ENCODE results near the gene NUP85.
"Not testable (repeated sequence)": the region's sequence is repeated elsewhere in the genome, so short reads cannot be mapped to it uniquely, and the experiment has no call there.

The NUP85 gene

DNA sequence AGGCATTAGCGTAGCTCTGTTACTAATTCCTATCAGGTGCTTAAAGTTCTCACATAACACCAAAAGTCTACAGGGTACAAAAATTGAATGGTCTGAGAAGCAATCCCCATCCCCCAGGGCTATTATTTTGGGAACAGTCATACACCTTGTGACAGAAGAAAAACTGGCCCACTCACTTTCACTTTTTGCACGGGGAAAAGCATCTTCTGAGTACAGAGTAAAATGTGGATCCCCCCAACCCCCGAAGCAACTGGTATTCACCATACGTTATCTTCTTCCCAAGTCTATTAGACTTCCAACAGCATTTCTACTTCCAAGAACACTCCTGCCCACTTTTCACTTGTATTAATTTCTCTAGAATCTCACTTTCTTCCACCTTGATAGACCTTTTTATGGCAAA is 44.1 kb downstream of the NUP85 start:
- Histone ChIP-seq H3K4me3 (ENCODE audit: insufficient read depth, low read depth, low read length, poor library complexity, severe bottlenecking) (peak overlapping the region; percentile 38), H3K27me3 (replicated peaks; ENCODE audit: control insufficient read depth, insufficient read depth, low read length, poor library complexity, severe bottlenecking) (no peaks in the 10 kb centered on the region), H3K4me1 (ENCODE audit: control insufficient read depth, insufficient read depth, low read length, poor library complexity, severe bottlenecking) (peaks cover 3% of the 10 kb centered on the region), H3K9me3 (ENCODE audit: control insufficient read depth, low read length) (no peaks in the 10 kb centered on the region), H3K36me3 (ENCODE audit: control insufficient read depth, insufficient read depth, low read length) (peaks cover 21% of the 10 kb centered on the region), H3K27ac (ENCODE audit: insufficient read depth, low read length, poor library complexity, severe bottlenecking) (peak overlapping the region; percentile 43)
- no peak for DNase-seq

DNA sequence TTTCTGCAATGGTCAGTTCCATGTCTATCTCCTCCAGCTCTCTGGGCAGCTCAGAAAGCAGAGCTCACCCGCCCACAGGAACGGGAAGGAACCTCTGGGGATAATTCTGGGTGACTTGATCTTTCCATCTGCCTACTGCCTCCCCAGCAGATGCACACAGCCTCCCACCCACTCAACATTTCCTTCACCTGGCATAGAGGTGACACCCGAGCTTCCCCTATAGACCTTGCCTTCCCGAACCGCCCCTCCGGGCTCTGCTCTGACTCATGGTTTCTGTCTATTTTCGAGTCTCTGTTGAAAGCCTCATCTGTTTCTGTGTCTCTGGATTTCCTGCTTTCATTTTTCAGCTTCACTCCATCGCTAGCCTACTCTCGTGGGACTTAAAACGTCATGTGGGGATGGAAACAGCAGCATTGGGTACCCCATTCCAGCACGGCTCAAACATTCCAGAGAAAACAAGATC is 44.6 kb downstream of the NUP85 start:
- peak overlapping the region; percentile 43 for H3K27ac ChIP-seq (ENCODE audit: insufficient read depth, low read length, poor library complexity, severe bottlenecking)
- peak in 2 of 3 donors; percentile 28 to 53 for DNase-seq

DNA sequence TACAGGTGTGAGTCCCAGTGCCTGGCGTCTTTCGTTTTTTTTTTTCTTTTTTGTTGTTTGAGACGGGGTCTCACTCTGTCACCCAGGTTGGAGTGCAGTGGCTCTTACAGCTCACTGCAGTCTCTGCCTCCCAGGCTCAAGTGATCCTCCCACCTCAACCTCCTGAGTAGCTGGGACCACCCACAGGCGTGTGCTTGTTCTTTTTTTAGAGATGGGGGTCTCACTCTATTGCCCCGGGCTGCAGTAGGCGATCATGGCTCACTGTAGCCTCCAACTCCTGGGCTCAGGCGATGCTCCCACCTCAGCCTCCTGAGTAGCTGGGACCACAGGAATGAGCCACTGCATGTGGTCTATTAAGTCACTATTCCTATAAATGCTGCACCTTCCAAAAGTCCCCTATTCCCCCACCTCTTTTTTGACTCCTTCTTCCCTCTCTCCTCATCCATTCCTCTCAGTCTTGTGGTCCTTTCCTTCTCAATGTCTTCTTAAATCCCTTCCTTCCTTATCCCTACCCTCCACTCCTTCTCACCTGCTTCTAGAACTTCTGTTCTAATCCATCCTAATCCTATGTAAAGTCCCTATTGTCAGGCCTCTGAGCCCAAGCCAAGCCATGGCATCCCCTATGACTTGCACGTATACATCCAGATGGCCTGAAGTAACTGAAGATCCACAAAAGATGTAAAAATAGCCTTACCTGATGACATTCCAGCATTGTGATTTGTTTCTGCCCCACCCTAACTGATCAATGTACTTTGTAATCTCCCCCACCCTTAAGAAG is 46.7 kb downstream of the NUP85 start:
- H3K4me1 ChIP-seq (ENCODE audit: control insufficient read depth, insufficient read depth, low read length, poor library complexity, severe bottlenecking) = peaks cover 3% of the 10 kb centered on the region
- H3K27ac ChIP-seq (ENCODE audit: insufficient read depth, low read length, poor library complexity, severe bottlenecking) = no peak overlapping the region
- DNase-seq = no peak

More for the DNA sequence above, 44.6 kb downstream of the NUP85 start:
- Histone ChIP-seq H3K36me3 (ENCODE audit: control insufficient read depth, insufficient read depth, low read length) (peaks cover 16% of the 10 kb centered on the region), H3K4me3 (ENCODE audit: insufficient read depth, low read depth, low read length, poor library complexity, severe bottlenecking) (peak overlapping the region; percentile 38), H3K27me3 (replicated peaks; ENCODE audit: control insufficient read depth, insufficient read depth, low read length, poor library complexity, severe bottlenecking) (no peaks in the 10 kb centered on the region), H3K4me1 (ENCODE audit: control insufficient read depth, insufficient read depth, low read length, poor library complexity, severe bottlenecking) (peaks cover 3% of the 10 kb centered on the region), H3K9me3 (ENCODE audit: control insufficient read depth, low read length) (no peaks in the 10 kb centered on the region)

DNA sequence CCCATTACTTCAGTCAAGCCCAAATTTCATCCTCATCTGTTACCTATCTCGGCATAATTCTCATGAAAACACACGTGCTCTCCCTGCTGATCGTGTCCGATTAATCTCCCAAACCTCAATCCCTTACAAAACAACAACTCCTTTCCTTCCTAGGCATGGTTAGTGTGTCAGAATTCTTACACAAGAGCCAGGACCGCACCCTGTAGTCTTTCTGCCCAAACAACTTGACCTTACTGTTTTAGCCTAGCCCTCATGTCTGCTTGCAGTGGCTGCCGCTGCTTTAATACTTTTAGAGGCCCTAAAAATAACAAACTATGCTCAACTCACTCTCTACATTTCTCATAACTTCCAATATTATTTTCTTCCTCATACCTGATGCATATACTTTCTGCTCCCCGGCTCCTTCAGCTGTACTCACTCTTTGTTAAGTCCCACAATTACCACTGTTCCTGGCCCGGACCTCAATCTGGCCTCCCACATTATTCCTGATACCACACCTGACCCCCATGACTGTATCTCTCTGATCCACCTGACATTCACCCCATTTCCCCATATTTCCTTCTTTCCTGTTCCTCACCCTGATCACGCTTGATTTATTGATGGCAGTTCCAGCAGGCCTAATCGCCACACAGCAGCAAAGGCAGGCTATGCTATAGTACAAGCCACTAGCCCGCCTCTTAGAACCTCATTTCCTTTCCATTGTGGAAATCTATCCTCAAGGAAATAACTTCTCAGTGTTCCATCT is 50.6 kb downstream of the NUP85 start:
- H3K9me3 ChIP-seq (ENCODE audit: control insufficient read depth, low read length); H3K27me3 ChIP-seq (replicated peaks; ENCODE audit: control insufficient read depth, insufficient read depth, low read length, poor library complexity, severe bottlenecking); H3K27ac ChIP-seq (ENCODE audit: insufficient read depth, low read length, poor library complexity, severe bottlenecking); H3K4me3 ChIP-seq (ENCODE audit: insufficient read depth, low read depth, low read length, poor library complexity, severe bottlenecking); H3K36me3 ChIP-seq (ENCODE audit: control insufficient read depth, insufficient read depth, low read length); DNase-seq: not testable (repeated sequence)
- peaks cover 13% of the 10 kb centered on the region for H3K4me1 ChIP-seq (ENCODE audit: control insufficient read depth, insufficient read depth, low read length, poor library complexity, severe bottlenecking)

More for the DNA sequence above, 46.7 kb downstream of the NUP85 start:
- Histone ChIP-seq H3K27me3 (replicated peaks; ENCODE audit: control insufficient read depth, insufficient read depth, low read length, poor library complexity, severe bottlenecking) (no peaks in the 10 kb centered on the region), H3K9me3 (ENCODE audit: control insufficient read depth, low read length) (no peaks in the 10 kb centered on the region), H3K4me3 (ENCODE audit: insufficient read depth, low read depth, low read length, poor library complexity, severe bottlenecking) (no peak overlapping the region), H3K36me3 (ENCODE audit: control insufficient read depth, insufficient read depth, low read length) (no peaks in the 10 kb centered on the region)

DNA sequence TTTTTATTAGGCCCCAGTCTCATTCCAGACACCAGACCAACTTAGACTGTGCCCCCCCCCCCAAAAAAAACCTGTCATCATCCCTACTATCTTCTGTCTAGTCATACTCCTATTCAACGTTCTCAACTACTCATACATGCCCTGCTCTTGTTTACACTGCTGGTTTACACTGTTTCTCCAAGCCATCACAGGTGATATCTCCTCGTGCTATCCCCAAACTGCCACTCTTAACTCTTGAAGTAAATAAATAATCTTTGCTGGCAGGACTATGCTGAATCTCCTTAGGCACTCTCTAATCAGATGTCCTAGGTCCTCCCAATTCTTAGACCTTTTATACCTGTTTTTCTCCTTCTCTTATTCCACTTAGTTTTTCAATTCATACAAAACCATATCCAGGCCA is 51.7 kb downstream of the NUP85 start:
- not testable (repeated sequence) for H3K27ac ChIP-seq (ENCODE audit: insufficient read depth, low read length, poor library complexity, severe bottlenecking); H3K9me3 ChIP-seq (ENCODE audit: control insufficient read depth, low read length); H3K36me3 ChIP-seq (ENCODE audit: control insufficient read depth, insufficient read depth, low read length); H3K4me3 ChIP-seq (ENCODE audit: insufficient read depth, low read depth, low read length, poor library complexity, severe bottlenecking); H3K27me3 ChIP-seq (replicated peaks; ENCODE audit: control insufficient read depth, insufficient read depth, low read length, poor library complexity, severe bottlenecking); DNase-seq
- peaks cover 13% of the 10 kb centered on the region for H3K4me1 ChIP-seq (ENCODE audit: control insufficient read depth, insufficient read depth, low read length, poor library complexity, severe bottlenecking)

DNA sequence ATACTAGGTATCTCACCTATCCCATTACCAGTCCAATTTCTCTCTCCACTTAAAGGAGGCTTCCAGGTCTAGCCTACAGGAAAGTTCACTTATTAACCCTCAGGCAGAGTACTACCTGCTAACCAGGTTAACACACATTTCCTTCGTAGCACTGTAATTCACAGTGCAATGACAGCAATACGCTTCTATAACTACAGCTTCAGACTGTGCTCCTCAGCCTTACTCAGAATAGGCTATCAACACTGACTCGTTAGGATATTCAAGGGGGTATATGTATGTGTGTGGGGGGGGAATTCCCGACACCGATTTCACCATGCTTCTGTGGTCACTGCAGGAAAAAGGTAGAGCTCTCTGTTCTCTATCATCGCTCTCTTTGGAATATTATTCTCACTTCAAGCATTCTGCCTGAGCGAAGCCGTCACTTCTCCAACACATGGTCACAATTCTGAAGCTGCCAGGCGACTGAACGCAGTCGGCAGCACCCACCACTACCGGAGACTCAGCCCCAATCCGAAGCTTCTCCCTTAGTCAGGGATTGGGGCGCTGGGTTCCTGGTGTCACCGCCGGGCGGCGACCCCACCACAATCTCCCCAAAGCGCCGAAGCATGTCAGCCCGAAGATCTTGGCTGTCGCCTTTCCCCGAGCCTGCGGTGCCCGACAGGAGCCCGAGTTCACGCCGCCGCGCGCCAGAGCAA is 55.3 kb downstream of the NUP85 start:
- H3K27ac ChIP-seq (ENCODE audit: insufficient read depth, low read length, poor library complexity, severe bottlenecking) = peak overlapping the region; percentile 96
- H3K27me3 ChIP-seq (replicated peaks; ENCODE audit: control insufficient read depth, insufficient read depth, low read length, poor library complexity, severe bottlenecking) = no peaks in the 10 kb centered on the region
- no peaks in the 10 kb centered on the region for H3K9me3 ChIP-seq (ENCODE audit: control insufficient read depth, low read length)
- H3K4me1 ChIP-seq (ENCODE audit: control insufficient read depth, insufficient read depth, low read length, poor library complexity, severe bottlenecking) = peaks cover 13% of the 10 kb centered on the region
- H3K4me3 ChIP-seq (ENCODE audit: insufficient read depth, low read depth, low read length, poor library complexity, severe bottlenecking) = peak overlapping the region; percentile 83
- peaks cover 14% of the 10 kb centered on the region for H3K36me3 ChIP-seq (ENCODE audit: control insufficient read depth, insufficient read depth, low read length)
- DNase-seq = peak in 2 of 3 donors; percentile 27 to 34

DNA sequence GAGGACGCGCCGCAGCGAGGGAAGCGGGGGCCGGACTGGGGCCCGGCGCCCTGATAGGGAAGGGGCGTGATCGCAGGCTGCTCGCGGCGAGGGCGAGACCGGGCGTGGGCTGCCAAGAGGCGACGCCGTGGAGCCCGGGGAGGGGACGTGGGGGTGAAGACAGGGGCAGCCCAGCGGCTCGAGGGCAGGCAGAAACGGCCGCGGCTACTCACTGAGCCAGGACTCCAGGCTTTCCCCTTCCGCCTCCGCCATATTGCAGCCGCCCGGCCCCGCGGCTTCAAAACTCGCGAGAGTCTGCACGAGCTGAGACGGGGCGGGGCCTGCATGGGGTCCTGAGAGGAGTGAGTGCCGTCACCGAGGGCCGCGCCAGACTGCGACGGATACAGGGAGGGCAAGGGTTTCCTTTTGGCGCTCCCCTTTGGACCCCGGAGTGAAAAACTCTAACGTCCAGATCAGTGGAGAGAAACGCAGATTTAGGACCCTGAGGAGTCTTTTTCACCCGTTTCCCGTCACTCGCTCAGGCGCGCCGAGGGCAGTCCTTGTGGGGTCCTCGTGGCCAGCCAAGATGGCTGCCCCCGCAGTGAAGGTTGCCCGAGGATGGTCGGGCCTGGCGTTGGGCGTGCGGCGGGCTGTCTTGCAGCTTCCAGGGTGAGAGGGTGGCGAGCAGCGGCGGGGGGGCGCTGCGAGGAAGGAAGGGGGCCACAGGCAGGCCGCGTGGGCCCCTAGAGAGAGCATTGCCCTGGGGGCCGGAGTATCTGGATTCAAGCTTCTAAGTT is 56.0 kb downstream of the NUP85 start, which contains the start of the genes GGA3 and MRPS7:
GGA3 (minus strand) TSS at position 271 of the 776 bp plus-strand sequence; CDS start at position 252, 19 bp downstream.
MRPS7 (plus strand) TSS at position 544 of the 776 bp plus-strand sequence; CDS start at position 566, 22 bp downstream.
- Histone ChIP-seq H3K9me3 (ENCODE audit: control insufficient read depth, low read length) (no peaks in the 10 kb centered on the region), H3K36me3 (ENCODE audit: control insufficient read depth, insufficient read depth, low read length) (peaks cover 21% of the 10 kb centered on the region), H3K27ac (ENCODE audit: insufficient read depth, low read length, poor library complexity, severe bottlenecking) (peak within 1 kb of the TSS; percentile 96), H3K27me3 (replicated peaks; ENCODE audit: control insufficient read depth, insufficient read depth, low read length, poor library complexity, severe bottlenecking) (no peaks in the 10 kb centered on the region), H3K4me1 (ENCODE audit: control insufficient read depth, insufficient read depth, low read length, poor library complexity, severe bottlenecking) (peaks cover 13% of the 10 kb centered on the region), H3K4me3 (ENCODE audit: insufficient read depth, low read depth, low read length, poor library complexity, severe bottlenecking) (peak within 1 kb of the TSS; percentile 83)
- peak; percentile 87 to 93 (median 92) for DNase-seq

DNA sequence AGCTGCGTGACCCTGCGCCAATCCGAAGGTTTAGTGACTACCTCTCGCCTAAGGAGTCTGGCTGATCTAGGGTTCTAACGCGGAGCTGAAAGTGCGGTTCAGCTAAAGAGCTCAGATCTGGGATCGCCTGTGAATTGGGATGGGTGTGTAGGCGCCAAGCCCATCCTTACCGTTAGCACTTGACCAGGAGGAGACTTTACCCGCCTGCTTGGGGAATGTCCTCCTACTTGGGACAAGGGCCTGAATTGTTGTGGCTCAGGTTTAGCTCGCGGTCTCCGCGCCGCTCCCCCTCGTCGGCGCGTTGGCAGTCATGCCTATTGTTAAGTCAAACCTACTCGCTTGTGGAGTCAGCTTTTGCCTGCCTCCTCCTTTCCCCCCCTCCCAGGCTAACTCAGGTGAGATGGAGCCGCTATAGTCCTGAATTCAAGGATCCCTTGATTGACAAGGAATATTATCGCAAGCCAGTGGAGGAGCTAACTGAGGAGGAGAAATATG is 56.7 kb downstream of the NUP85 start:
- Histone ChIP-seq H3K36me3 (ENCODE audit: control insufficient read depth, insufficient read depth, low read length) (peaks cover 27% of the 10 kb centered on the region), H3K4me1 (ENCODE audit: control insufficient read depth, insufficient read depth, low read length, poor library complexity, severe bottlenecking) (peaks cover 13% of the 10 kb centered on the region), H3K27ac (ENCODE audit: insufficient read depth, low read length, poor library complexity, severe bottlenecking) (peak overlapping the region; percentile 96), H3K27me3 (replicated peaks; ENCODE audit: control insufficient read depth, insufficient read depth, low read length, poor library complexity, severe bottlenecking) (no peaks in the 10 kb centered on the region), H3K9me3 (ENCODE audit: control insufficient read depth, low read length) (no peaks in the 10 kb centered on the region), H3K4me3 (ENCODE audit: insufficient read depth, low read depth, low read length, poor library complexity, severe bottlenecking) (peak overlapping the region; percentile 83)
- DNase-seq = no peak

DNA sequence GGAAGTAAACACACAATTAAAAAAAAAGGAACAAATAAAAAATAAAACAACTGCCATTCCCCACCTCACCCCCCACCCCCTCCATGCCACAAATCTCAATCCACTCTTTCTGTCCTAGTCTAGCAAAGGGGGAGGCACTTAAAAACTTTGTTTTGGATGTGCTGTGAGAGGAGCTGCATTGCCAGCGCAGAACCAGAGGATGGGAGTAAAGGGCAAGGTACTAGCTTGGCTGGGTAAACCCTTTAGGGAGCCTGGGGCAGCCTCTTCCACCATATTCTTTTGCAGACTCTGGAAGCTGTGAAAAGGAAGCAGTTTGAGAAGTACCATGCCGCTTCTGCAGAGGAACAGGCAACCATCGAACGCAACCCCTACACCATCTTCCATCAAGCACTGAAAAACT is 57.6 kb downstream of the NUP85 start:
- Histone ChIP-seq H3K9me3 (ENCODE audit: control insufficient read depth, low read length) (no peaks in the 10 kb centered on the region), H3K27ac (ENCODE audit: insufficient read depth, low read length, poor library complexity, severe bottlenecking) (no peak overlapping the region), H3K27me3 (replicated peaks; ENCODE audit: control insufficient read depth, insufficient read depth, low read length, poor library complexity, severe bottlenecking) (no peaks in the 10 kb centered on the region), H3K36me3 (ENCODE audit: control insufficient read depth, insufficient read depth, low read length) (peaks cover 27% of the 10 kb centered on the region), H3K4me3 (ENCODE audit: insufficient read depth, low read depth, low read length, poor library complexity, severe bottlenecking) (no peak overlapping the region), H3K4me1 (ENCODE audit: control insufficient read depth, insufficient read depth, low read length, poor library complexity, severe bottlenecking) (peaks cover 13% of the 10 kb centered on the region)
- DNase-seq = no peak
